ENCODE measurements around the gene BCO2. TPM values are rescaled to one million over a fixed set of nuclear protein-coding genes. Genes with fewer than 3 reads are reported as not detected.

BCO2 gene
- total and polyA plus RNA-seq, 12 donors, result 26.0 to 139 (median 49.5) TPM

- no peaks in the 10 kb centered on the region for H3K27me3 ChIP-seq
- H3K9me3 ChIP-seq (replicated peaks in 1 of 3), result no peaks in the 10 kb centered on the region
- no peak overlapping the region for H3K27ac ChIP-seq
- 56 to 69% (median 65%) methylated on average over 2 of the region's 2 CpGs for WGBS, 4 donors
- TF ChIP-seq CTCF (IDR thresholded peaks at IDR 0.05), result no peak
- TF ChIP-seq POLR2A (IDR thresholded peaks at IDR 0.05), result no peak
- peak in 1 of 7 donors; percentile 22 for DNase-seq
- H3K4me3 ChIP-seq, result no peak overlapping the region
- intact Hi-C loops (cut with DNase I), result no loop called here
- H3K4me1 ChIP-seq (replicated peaks in 1 of 2), result peaks cover 0 to 20% of the 10 kb centered on the region in 2 donors
- H3K36me3 ChIP-seq (replicated peaks in 1 of 2), result peaks cover 0 to 53% of the 10 kb centered on the region in 2 donors
Measured at GRCh38 chr11:112231952-112232351, 56.6 kb downstream of the BCO2 start.

GRCh38 chr11:112235750-112236390, 60.6 kb downstream of the BCO2 start:
- Histone ChIP-seq H3K27me3 (no peaks in the 10 kb centered on the region), H3K4me3 (no peak overlapping the region), H3K4me1 (replicated peaks in 1 of 2) (peaks cover 0 to 6% of the 10 kb centered on the region in 2 donors), H3K36me3 (replicated peaks in 1 of 2) (peaks cover 0 to 46% of the 10 kb centered on the region in 2 donors), H3K9me3 (replicated peaks in 1 of 3) (no peaks in the 10 kb centered on the region), H3K27ac (no peak overlapping the region)
- intact Hi-C loops (cut with DNase I), result no loop called here
- no peak for DNase-seq
- no peak for TF ChIP-seq CTCF (IDR thresholded peaks at IDR 0.05)
- TF ChIP-seq POLR2A (IDR thresholded peaks at IDR 0.05), result no peak
- WGBS, 4 donors, result 92 to 94% (median 93%) methylated on average over 8 of the region's 8 CpGs

GRCh38 chr11:112237451-112237850, 62.1 kb downstream of the BCO2 start:
- intact Hi-C loops (cut with DNase I), result no loop called here
- H3K9me3 ChIP-seq (replicated peaks in 1 of 3), result no peaks in the 10 kb centered on the region
- no peak overlapping the region for H3K4me3 ChIP-seq
- 94 to 98% (median 95%) methylated on average over 4 of the region's 4 CpGs for WGBS, 4 donors
- TF ChIP-seq CTCF (IDR thresholded peaks at IDR 0.05) (no peak), POLR2A (IDR thresholded peaks at IDR 0.05) (no peak)
- H3K27ac ChIP-seq, result no peak overlapping the region
- H3K27me3 ChIP-seq, result no peaks in the 10 kb centered on the region
- H3K4me1 ChIP-seq (replicated peaks in 1 of 2), result peaks cover 0 to 7% of the 10 kb centered on the region in 2 donors
- H3K36me3 ChIP-seq (replicated peaks in 1 of 2), result peaks cover 0 to 39% of the 10 kb centered on the region in 2 donors
- DNase-seq, result no peak

- peaks cover 0 to 39% of the 10 kb centered on the region in 2 donors for H3K36me3 ChIP-seq (replicated peaks in 1 of 2)
Measured at GRCh38 chr11:112238041-112238440, 62.7 kb downstream of the BCO2 start.

More at GRCh38 chr11:112238041-112238440, 62.7 kb downstream of the BCO2 start:
- intact Hi-C loops (cut with DNase I), result no loop called here
- no peak for DNase-seq
- H3K27ac ChIP-seq, result no peak overlapping the region
- peaks cover 0 to 7% of the 10 kb centered on the region in 2 donors for H3K4me1 ChIP-seq (replicated peaks in 1 of 2)
- TF ChIP-seq CTCF (IDR thresholded peaks at IDR 0.05), result no peak
- TF ChIP-seq POLR2A (IDR thresholded peaks at IDR 0.05), result no peak
- no peaks in the 10 kb centered on the region for H3K9me3 ChIP-seq (replicated peaks in 1 of 3)
- no peak overlapping the region for H3K4me3 ChIP-seq
- WGBS, 4 donors, result 86 to 92% (median 89%) methylated on average over 3 of the region's 3 CpGs
- no peaks in the 10 kb centered on the region for H3K27me3 ChIP-seq

All from adrenal gland (tissue), 12 donors.